HAP-1 (cell line): ENCODE data around the gene TAF13.
"Not testable (repeated sequence)": the region's sequence is repeated elsewhere in the genome, so short reads cannot be mapped to it uniquely, and the experiment has no call there.

Experiments used
- DNase-seq, 2 experiments: peaks; one replicate each; pipeline ENCODE4 v3.0.0-alpha.2; 2016 to 2020; ENCODE audit warnings: low spot score in 2 of 2
- H3K27me3 ChIP-seq: fragments of 250-450 bp; sonication (Bioruptor Pico); 2 replicates; pipeline ENCODE4 v1.5.1; 2020; ENCODE audit warnings: low read depth, mild to moderate bottlenecking, moderate library complexity
- H3K36me3 ChIP-seq: fragments of 250-450 bp; sonication (Bioruptor Pico); replicated peaks from 2 replicates; pipeline ENCODE4 v1.5.1; 2020; ENCODE audit warnings: mild to moderate bottlenecking
- H3K4me1 ChIP-seq: fragments of 250-450 bp; sonication (Bioruptor Pico); 2 replicates; pipeline ENCODE4 v1.5.1; 2020; ENCODE audit warnings: mild to moderate bottlenecking
- H3K4me3 ChIP-seq: fragments of 250-450 bp; sonication (Bioruptor Pico); 2 replicates; pipeline ENCODE4 v1.5.1; 2020; ENCODE audit warnings: mild to moderate bottlenecking, moderate library complexity
- H3K9me3 ChIP-seq: fragments of 250-450 bp; sonication (Bioruptor Pico); 2 replicates; pipeline ENCODE4 v1.5.1; 2020; ENCODE audit warnings: mild to moderate bottlenecking, moderate library complexity
- in situ Hi-C: fragments of 300-500 bp; cut with MboI; formaldehyde crosslinking; loops from 3 replicates; pipeline ENCODE4 v1.14.3; 2020; ENCODE audit warnings: low sequenced_read_pairs, inconsistent platforms, mixed read lengths

TAF13 gene

DNA sequence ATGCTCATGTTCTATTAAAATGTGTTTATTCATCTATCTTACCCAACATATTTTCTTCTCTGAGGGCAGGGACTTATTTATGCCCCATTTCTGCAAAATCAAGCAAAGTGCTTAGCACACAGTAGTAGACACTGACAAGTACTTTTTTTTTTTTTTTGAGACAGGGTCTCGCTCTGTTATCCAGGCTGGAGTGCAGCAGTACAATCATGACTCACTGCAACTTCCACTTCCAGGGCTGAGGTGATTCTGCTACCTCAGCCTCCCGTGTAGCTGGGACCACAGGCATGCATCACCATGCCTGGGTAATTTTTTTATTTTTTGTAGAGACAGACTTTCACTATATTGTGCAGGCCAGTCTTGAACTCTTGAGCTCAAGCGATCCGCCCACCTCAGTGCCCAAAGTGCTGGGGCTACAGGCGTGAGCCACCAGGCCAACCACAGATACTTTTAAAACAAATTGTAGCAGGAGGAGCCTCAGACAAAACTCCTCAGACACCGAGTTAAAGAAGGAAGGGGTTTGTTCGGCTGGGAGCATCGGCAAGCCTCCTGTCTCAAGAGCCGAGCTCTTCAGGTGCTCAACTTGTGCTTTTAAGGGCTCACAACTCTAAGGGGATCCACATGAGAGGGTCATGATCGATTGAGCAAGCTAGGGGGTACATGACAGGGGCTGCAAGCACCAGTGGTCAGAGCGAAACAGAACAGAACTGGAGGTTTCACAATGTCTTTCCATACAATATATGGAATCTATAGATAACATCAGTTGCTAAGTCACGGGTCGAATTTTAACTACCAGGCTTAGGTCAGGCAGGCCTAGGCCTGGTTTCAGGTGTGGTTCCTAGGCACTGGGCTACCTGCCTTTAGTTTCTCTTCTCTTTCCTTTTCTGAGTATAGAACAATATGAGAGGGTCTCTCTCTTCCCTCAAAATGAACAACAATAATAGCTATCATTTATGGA, 9.0 kb upstream of the TAF13 start:
- DNase-seq = no peak

DNA sequence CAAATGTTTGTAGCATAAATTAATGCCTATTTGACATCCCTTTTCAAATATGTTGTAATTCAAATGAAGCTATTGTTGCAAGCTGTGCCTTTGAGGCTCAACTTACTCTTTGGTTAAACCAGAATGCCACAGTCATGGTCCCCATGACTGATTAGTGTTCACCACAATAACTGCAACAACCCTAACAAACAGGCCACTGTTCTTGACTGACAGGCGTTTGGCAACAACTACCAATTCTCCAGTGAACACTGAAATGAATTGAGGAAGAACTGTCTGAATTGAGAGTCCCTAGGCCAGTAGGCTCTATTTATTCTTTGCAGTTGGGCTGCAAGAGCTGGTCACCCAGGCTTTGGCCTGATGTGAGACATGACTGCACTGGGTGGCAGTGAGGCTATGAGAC, 8.1 kb upstream of the TAF13 start:
- H3K9me3 ChIP-seq = no peaks in the 10 kb centered on the region
- peaks cover 31% of the 10 kb centered on the region for H3K4me1 ChIP-seq
- no peak overlapping the region for H3K4me3 ChIP-seq
- no peaks in the 10 kb centered on the region for H3K27me3 ChIP-seq
- DNase-seq = peak; percentile 61 to 86
- in situ Hi-C loops = no loop called here
- H3K36me3 ChIP-seq = no peaks in the 10 kb centered on the region

More for the DNA sequence above, 9.0 kb upstream of the TAF13 start:
- H3K36me3 ChIP-seq = no peaks in the 10 kb centered on the region
- no peaks in the 10 kb centered on the region for H3K9me3 ChIP-seq
- no peak overlapping the region for H3K4me3 ChIP-seq
- peaks cover 36% of the 10 kb centered on the region for H3K4me1 ChIP-seq
- no peaks in the 10 kb centered on the region for H3K27me3 ChIP-seq
- in situ Hi-C loops = no loop called here

DNA sequence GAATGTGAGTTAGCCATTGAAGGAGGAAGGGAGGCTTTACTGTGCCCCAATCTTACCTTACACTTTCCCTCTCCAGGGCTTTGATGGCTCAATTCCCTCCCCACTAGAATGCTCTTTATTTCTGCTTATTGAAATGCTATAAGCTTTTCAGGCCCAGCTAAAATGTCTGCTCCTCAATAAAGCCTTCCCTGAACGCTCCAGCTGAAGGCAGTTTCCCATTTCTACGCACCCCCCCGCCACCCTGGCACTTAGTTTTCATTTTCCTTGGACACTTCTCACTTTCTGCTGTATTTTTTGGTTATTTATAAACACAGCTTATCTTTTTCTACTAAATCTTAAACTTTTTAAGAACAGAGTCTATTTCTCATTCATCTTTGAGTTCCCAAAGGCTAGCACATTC, 7.7 kb upstream of the TAF13 start:
- Histone ChIP-seq H3K27me3 (no peaks in the 10 kb centered on the region), H3K4me3 (no peak overlapping the region), H3K4me1 (peaks cover 29% of the 10 kb centered on the region), H3K36me3 (no peaks in the 10 kb centered on the region), H3K9me3 (no peaks in the 10 kb centered on the region)
- in situ Hi-C loops = no loop called here
- peak; percentile 52 to 56 for DNase-seq

DNA sequence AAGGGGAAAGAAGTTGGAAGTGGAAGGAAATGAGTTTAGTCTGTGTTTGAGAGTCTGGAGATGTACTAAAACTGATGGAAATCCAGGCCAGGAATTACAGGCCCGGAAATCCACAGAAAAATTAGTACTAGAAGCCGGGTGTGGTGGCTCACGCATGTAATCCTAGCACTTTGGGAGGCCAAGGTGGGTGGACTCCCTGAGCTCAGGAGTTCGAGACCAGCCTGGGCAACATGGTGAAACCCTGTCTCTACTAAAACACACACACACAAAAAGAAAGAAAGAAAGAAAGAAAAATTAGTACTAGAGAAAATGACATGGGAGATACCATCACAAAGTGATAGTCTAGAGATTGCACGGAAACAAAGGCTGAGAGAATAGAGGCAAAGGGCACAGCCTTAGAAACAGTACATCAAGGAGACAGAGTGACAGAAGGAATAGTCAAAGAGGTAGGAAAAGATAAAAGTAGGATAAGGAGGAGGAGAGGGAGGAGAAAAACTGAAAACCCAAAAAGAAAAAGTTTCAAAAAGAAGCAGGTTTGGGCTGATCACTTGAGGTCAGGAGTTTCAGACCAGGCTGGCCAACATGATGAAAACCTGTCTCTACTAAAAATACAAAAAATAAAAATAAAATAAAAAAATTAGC, 4.8 kb upstream of the TAF13 start:
- Histone ChIP-seq H3K27me3 (no peaks in the 10 kb centered on the region), H3K4me1 (peaks cover 28% of the 10 kb centered on the region), H3K4me3 (no peak overlapping the region), H3K36me3 (no peaks in the 10 kb centered on the region), H3K9me3 (no peaks in the 10 kb centered on the region)
- in situ Hi-C loops = no loop called here
- no peak for DNase-seq

DNA sequence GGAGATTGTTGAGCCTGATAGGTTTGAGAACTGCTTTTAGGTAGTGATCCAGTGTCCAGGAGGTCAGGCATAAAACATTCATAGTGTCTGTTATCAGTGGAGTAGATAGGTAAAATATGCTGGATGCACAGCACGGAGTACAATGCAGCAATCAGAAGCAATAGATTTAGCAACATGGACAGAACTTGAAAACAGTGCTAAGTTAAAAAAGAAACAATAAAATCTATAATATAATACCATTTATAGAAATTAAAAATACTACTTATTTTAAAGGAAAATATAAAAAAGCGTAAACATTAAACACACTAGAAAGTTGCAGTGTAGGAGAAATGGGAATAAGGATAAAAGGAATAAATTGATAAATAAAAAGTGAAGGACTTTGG, 3.4 kb upstream of the TAF13 start:
- peaks cover 33% of the 10 kb centered on the region for H3K4me1 ChIP-seq
- no peak for DNase-seq
- H3K4me3 ChIP-seq = no peak overlapping the region
- H3K36me3 ChIP-seq = no peaks in the 10 kb centered on the region
- in situ Hi-C loops = no loop called here
- H3K9me3 ChIP-seq = no peaks in the 10 kb centered on the region
- H3K27me3 ChIP-seq = no peaks in the 10 kb centered on the region

DNA sequence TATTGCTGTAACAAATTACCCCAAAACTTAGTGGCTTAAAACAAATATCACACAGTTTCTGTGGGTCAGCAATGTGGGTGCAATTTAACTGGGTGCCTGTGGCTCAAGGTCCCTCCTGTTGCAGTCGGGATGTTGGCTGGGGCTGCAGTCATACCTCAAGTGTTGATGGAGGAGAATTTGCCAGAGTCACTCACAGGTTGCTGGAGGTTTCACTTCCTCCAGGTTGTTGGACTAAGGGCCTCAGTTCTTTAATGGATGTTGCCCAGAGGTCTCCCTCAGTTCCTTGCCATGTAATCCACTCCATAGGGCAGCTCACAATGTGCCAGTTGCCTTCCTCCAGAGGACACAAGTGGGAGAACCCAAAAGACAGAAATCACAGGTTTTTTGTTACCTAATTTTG, 2.5 kb upstream of the TAF13 start:
- H3K4me1 ChIP-seq = peaks cover 24% of the 10 kb centered on the region
- in situ Hi-C loops = no loop called here
- H3K27me3 ChIP-seq = no peaks in the 10 kb centered on the region
- H3K36me3 ChIP-seq = no peaks in the 10 kb centered on the region; the same call in 1 of the 2 replicates
- no peak overlapping the region for H3K4me3 ChIP-seq
- H3K9me3 ChIP-seq = no peaks in the 10 kb centered on the region
- DNase-seq = no peak

DNA sequence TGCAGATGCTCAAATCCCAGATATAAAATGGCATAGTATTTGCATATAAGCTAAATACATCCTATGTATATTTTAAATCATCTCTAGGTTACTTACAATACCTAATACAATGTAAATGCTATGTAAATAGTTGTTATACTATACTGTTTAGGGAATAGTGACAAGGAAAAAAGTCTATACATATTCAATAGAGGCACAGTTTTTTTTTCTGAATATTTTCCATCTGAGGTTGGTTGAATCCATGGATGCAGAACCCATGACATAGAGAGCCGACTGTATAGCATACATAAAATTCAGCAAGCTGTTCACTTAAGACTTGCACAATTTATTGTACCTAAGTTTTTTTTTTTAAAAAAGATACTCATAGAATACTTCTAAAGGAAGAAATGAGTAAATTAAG, 6.5 kb downstream of the TAF13 start:
- no peak for DNase-seq
- H3K36me3 ChIP-seq = peaks cover 18% of the 10 kb centered on the region
- in situ Hi-C loops = no loop called here
- H3K4me1 ChIP-seq = no peaks in the 10 kb centered on the region
- H3K27me3 ChIP-seq = no peaks in the 10 kb centered on the region
- no peak overlapping the region for H3K4me3 ChIP-seq
- H3K9me3 ChIP-seq = no peaks in the 10 kb centered on the region

DNA sequence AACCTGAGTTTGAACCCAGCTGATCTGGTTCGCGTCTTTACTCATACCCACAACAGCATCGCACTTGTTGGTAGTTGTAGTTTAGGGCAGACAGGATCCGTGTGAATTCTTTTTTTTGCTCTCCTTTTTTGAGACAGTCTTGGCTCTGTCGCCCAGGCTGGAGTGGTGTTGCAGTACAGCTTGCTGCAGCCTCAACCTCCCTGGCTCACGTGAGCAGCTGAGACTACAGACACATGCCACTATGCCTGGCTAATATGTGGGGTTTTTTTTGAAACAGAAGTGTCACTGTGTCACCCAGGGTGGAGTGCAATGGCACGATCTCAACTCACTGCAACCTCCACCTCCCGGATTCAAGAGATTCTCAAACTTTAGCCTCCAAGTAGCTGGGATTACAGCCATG, 7.9 kb downstream of the TAF13 start:
- Histone ChIP-seq H3K36me3 (peaks cover 26% of the 10 kb centered on the region), H3K27me3 (no peaks in the 10 kb centered on the region), H3K4me1 (no peaks in the 10 kb centered on the region), H3K4me3 (no peak overlapping the region), H3K9me3 (no peaks in the 10 kb centered on the region)
- in situ Hi-C loops = no loop called here
- no peak for DNase-seq

DNA sequence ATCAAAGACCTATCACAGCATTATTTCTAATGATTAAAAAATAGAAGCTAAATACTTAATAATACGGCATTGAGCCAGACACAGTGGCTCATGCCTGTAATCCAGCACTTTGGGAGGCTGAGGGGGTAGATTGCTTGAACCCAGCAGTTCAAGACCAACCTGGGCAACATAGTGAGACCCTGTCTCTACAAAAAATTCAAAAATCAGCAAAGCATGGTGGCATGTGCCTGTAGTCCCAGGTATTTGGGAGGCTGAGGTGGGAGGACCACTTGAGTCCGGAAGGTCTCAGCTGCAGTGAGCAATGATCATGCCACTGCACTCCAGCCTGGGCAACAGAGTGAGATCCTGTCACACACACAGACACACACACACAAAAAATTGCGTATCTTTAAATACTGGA, 10.7 kb downstream of the TAF13 start:
- no peaks in the 10 kb centered on the region for H3K27me3 ChIP-seq
- no peak for DNase-seq
- H3K4me1 ChIP-seq = no peaks in the 10 kb centered on the region
- H3K36me3 ChIP-seq = peaks cover 21% of the 10 kb centered on the region
- no peaks in the 10 kb centered on the region for H3K9me3 ChIP-seq
- no peak overlapping the region for H3K4me3 ChIP-seq
- in situ Hi-C loops = no loop called here

DNA sequence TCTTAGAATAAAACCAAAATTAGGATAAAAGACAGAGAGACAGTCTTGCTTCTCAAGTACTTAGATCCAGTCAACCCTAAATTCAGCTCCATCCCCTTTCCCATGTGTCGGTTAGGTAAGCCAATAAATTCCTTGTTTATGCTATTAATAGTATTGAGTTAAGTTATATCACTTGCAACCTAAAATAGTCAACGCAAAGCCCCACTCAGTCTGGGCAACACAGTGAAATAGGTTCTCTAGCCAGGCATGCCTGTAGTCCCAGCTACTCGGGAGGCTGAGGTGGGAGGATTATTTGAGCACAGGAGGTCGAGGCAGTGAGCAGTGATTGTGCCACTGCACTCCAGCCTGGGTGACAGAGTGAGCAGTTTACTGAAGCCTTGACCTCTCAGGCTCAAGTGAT, 14.6 kb downstream of the TAF13 start:
- H3K36me3 ChIP-seq = peaks cover 14% of the 10 kb centered on the region
- H3K9me3 ChIP-seq = no peaks in the 10 kb centered on the region
- in situ Hi-C loops = no loop called here
- DNase-seq = no peak
- H3K4me1 ChIP-seq = no peaks in the 10 kb centered on the region
- H3K4me3 ChIP-seq = no peak overlapping the region
- H3K27me3 ChIP-seq = no peaks in the 10 kb centered on the region

DNA sequence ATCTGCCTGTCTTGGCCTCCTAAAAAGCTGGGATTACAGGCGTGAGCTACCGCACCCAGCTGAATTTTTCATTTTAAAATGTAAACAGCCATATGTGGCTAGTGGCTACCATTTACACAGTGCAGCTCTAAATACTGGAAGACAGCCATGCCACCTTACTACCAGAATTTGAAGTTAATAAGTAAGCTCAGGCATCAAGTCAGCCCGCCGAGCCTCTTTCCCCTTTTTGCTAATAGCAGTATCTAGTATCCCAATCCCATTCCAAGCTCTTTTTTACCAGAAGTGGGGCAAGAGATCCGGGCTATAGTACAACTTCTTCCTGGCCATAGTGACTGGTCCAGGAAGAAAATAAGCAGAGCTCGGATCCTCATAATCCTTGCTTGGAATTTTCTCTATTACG, 15.1 kb downstream of the TAF13 start:
- in situ Hi-C loops = no loop called here

DNA sequence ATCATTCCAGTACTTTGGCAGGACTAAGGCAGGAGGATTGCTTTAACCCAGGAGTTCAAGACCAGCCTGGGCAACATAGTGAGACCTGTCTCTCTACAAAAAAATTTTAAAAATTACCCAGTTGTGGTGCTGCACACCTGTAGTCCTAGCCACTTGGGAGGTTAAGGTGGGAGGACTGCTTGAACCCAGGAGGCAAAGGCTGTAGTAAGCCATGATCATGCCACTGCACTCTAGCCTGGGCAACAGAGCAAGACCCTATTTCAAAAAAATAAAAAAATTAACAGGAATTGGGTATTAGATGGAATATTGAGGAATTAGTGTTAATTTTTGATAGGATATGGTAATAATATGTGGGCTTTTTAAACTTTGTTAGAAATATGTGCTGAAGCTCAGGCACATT, 16.8 kb downstream of the TAF13 start:
- no peak for DNase-seq
- Histone ChIP-seq H3K27me3 (no peaks in the 10 kb centered on the region), H3K36me3 (peaks cover 5% of the 10 kb centered on the region), H3K9me3 (no peaks in the 10 kb centered on the region), H3K4me3 (no peak overlapping the region), H3K4me1 (no peaks in the 10 kb centered on the region)
- in situ Hi-C loops = no loop called here

More for the DNA sequence above, 15.1 kb downstream of the TAF13 start:
- Histone ChIP-seq H3K4me1 (no peaks in the 10 kb centered on the region), H3K36me3 (peaks cover 14% of the 10 kb centered on the region), H3K9me3 (no peaks in the 10 kb centered on the region), H3K4me3 (no peak overlapping the region), H3K27me3 (no peaks in the 10 kb centered on the region)
- no peak for DNase-seq

DNA sequence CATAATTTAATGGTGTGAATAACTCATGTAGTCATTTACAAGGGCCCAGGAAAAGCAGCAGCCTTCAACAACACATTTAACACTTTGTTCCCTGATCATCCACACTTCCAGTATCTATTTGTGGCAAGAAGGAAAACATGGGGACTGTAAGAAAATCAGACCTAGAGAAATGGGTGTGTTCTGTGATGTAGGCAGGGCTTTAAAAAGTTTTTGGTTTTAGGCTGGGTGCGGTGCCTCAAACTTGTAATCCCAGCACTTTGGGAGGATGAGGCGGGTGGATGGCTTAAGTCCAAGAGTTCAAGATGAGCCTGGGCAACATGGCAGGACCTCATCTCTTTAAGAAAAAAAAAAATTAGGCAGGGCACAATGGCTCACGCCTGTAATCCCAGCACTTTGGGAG, 19.7 kb downstream of the TAF13 start:
- H3K4me3 ChIP-seq = no peak overlapping the region
- no peaks in the 10 kb centered on the region for H3K4me1 ChIP-seq
- no peaks in the 10 kb centered on the region for H3K36me3 ChIP-seq
- no peaks in the 10 kb centered on the region for H3K27me3 ChIP-seq
- no peaks in the 10 kb centered on the region for H3K9me3 ChIP-seq
- in situ Hi-C loops = no loop called here
- no peak for DNase-seq

DNA sequence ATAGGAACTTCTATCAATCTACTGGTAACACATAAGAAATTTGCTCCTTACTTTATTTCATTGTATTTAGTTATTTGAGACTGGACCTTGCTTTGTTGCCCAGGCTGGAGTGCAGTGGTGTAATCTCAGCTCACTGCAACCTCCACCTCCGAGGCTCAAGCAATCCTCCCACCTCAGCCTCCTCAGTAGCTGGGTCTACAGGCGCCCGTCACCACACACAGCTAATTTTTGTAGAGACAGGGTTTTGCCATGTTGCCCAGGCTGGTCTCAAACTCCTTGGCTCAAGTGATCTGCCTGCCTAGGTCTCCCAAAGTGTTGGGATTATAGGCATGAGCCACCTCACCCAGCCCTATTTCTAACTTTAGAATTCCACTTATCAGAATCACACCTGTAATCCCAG, 23.7 kb downstream of the TAF13 start:
- DNase-seq, H3K4me1 ChIP-seq, H3K9me3 ChIP-seq, H3K36me3 ChIP-seq, H3K4me3 ChIP-seq, H3K27me3 ChIP-seq, in situ Hi-C loops: not testable (repeated sequence)
